H9 (cell line): ENCODE results near the gene HES6. TPM values are rescaled to one million over a fixed set of nuclear protein-coding genes. Genes with fewer than 3 reads are reported as not detected.

Experiments used
- DNase-seq: peaks from one replicate; pipeline ENCODE4 v3.0.0-alpha.2; 2017
- H2AFZ ChIP-seq: one replicate; pipeline ENCODE4 v1.6.1; 2013; ENCODE audit warnings: mild to moderate bottlenecking, low read length, control low read depth, moderate library complexity
- H2AK5ac ChIP-seq: 2 replicates; pipeline ENCODE4 v1.6.1; 2013; ENCODE audit warnings: low read length, control low read depth, mixed read lengths; ENCODE audit not compliant: insufficient read length
- H2BK120ac ChIP-seq: one replicate; pipeline ENCODE4 v1.6.1; 2013; ENCODE audit warnings: low read depth, mild to moderate bottlenecking, low read length, control low read depth, inconsistent platforms; ENCODE audit not compliant: poor library complexity, severe bottlenecking
- H2BK12ac ChIP-seq: 2 replicates; pipeline ENCODE4 v1.6.1; 2013; ENCODE audit warnings: low read length, control low read depth, mixed read lengths, low read depth; ENCODE audit not compliant: insufficient read length
- H2BK15ac ChIP-seq: 2 replicates; pipeline ENCODE4 v1.6.1; 2013; ENCODE audit warnings: low read depth, low read length, control low read depth
- H2BK20ac ChIP-seq: one replicate; pipeline ENCODE4 v1.6.1; 2013; ENCODE audit warnings: low read depth, mild to moderate bottlenecking, low read length, control low read depth, inconsistent platforms; ENCODE audit not compliant: poor library complexity, severe bottlenecking
- H2BK5ac ChIP-seq: 2 replicates; pipeline ENCODE4 v1.6.1; 2013; ENCODE audit warnings: low read length, control low read depth, mixed read lengths; ENCODE audit not compliant: insufficient read length
- H3K14ac ChIP-seq: 2 replicates; pipeline ENCODE4 v1.6.1; 2013; ENCODE audit warnings: low read length, control low read depth; ENCODE audit not compliant: insufficient read depth
- H3K18ac ChIP-seq: 2 replicates; pipeline ENCODE4 v1.6.1; 2013; ENCODE audit warnings: low read depth, mild to moderate bottlenecking, mixed read lengths, low read length, control low read depth; ENCODE audit not compliant: insufficient read length
- H3K23ac ChIP-seq: 2 replicates; pipeline ENCODE4 v1.6.1; 2013; ENCODE audit warnings: low read length, control low read depth, mixed read lengths, low read depth; ENCODE audit not compliant: insufficient read length
- H3K23me2 ChIP-seq: 2 replicates; pipeline ENCODE4 v1.6.1; 2013; ENCODE audit warnings: low read depth, mild to moderate bottlenecking, mixed read lengths, low read length, control low read depth; ENCODE audit not compliant: insufficient read length, poor library complexity, severe bottlenecking
- H3K27ac ChIP-seq: 2 replicates; pipeline ENCODE4 v1.5.1; 2013; ENCODE audit warnings: low read length, control low read depth, mixed read lengths, low read depth; ENCODE audit not compliant: insufficient read length
- H3K27me3 ChIP-seq: 2 replicates; pipeline ENCODE4 v1.6.1; 2013; ENCODE audit warnings: low read length, control low read depth, inconsistent platforms; ENCODE audit not compliant: insufficient read depth
- H3K4ac ChIP-seq: 2 replicates; pipeline ENCODE4 v1.6.1; 2013; ENCODE audit warnings: low read depth, mild to moderate bottlenecking, control low read depth, inconsistent platforms, low read length, moderate library complexity
- H3K4me1 ChIP-seq: 2 replicates; pipeline ENCODE4 v1.6.1; 2013; ENCODE audit warnings: low read length, control low read depth, inconsistent platforms; ENCODE audit not compliant: insufficient read depth
- H3K4me2 ChIP-seq: 2 replicates; pipeline ENCODE4 v1.6.1; 2013; ENCODE audit warnings: low read length, control low read depth, mixed read lengths; ENCODE audit not compliant: insufficient read length, insufficient read depth
- H3K56ac ChIP-seq: 2 replicates; pipeline ENCODE4 v1.6.1; 2013; ENCODE audit warnings: low read depth, mild to moderate bottlenecking, mixed read lengths, low read length, control low read depth; ENCODE audit not compliant: insufficient read length
- H3K79me1 ChIP-seq: 2 replicates; pipeline ENCODE4 v1.6.1; 2013; ENCODE audit warnings: low read depth, mild to moderate bottlenecking, moderate library complexity, low read length, control low read depth, inconsistent platforms; ENCODE audit not compliant: insufficient read depth, poor library complexity, severe bottlenecking
- H3K79me2 ChIP-seq: 2 replicates; pipeline ENCODE4 v1.6.1; 2013; ENCODE audit warnings: low read length, control low read depth, inconsistent platforms; ENCODE audit not compliant: insufficient read depth
- H3K9ac ChIP-seq: 2 replicates; pipeline ENCODE4 v1.6.1; 2013; ENCODE audit warnings: low read length, control low read depth, mixed read lengths; ENCODE audit not compliant: insufficient read length; ENCODE audit errors: extremely low read depth
- H3K9me3 ChIP-seq: one replicate; pipeline ENCODE4 v1.6.1; 2013; ENCODE audit warnings: low read depth, low read length, inconsistent platforms; ENCODE audit not compliant: control insufficient read depth
- H3T11ph ChIP-seq: one replicate; pipeline ENCODE4 v1.6.1; 2013; ENCODE audit warnings: mild to moderate bottlenecking, low read length, control low read depth, inconsistent platforms
- H4K20me1 ChIP-seq: one replicate; pipeline ENCODE4 v1.6.1; 2013; ENCODE audit not compliant: control insufficient read depth, insufficient read length, insufficient read depth
- H4K5ac ChIP-seq: 2 replicates; pipeline ENCODE4 v1.6.1; 2013; ENCODE audit warnings: low read depth, mild to moderate bottlenecking, mixed read lengths, low read length, control low read depth; ENCODE audit not compliant: insufficient read length
- H4K8ac ChIP-seq: replicated peaks from 2 replicates; pipeline ENCODE4 v1.6.1; 2013; ENCODE audit warnings: low read length, control low read depth, mixed read lengths, low read depth; ENCODE audit not compliant: insufficient read length
- H4K91ac ChIP-seq: 2 replicates; pipeline ENCODE4 v1.6.1; 2013; ENCODE audit warnings: low read depth, mild to moderate bottlenecking, moderate library complexity, mixed read lengths, low read length, control low read depth; ENCODE audit not compliant: insufficient read length
- H3K27ac Mint-ChIP-seq, 3 experiments: 2 replicates in 2 of 3; 3 replicates in 1 of 3; pipeline ENCODE4 v1.8.0; 2020 to 2021; ENCODE audit warnings: mixed read lengths in 3 of 3, mild to moderate bottlenecking in 1 of 3, moderate library complexity in 1 of 3
- H3K27me3 Mint-ChIP-seq: 2 replicates; pipeline ENCODE4 v1.8.0; 2021; ENCODE audit warnings: low read depth, mild to moderate bottlenecking, moderate library complexity, mixed read lengths
- H3K36me3 Mint-ChIP-seq, 3 experiments: 2 replicates in 2 of 3; 3 replicates in 1 of 3; pipeline ENCODE4 v1.8.0; 2020 to 2021; ENCODE audit warnings: low read depth in 3 of 3, mixed read lengths in 3 of 3; ENCODE audit not compliant: insufficient read depth in 1 of 3
- H3K4me1 Mint-ChIP-seq, 2 experiments: 2 replicates each; pipeline ENCODE4 v1.8.0; 2020; ENCODE audit warnings: mixed read lengths in 2 of 2
- H3K4me3 Mint-ChIP-seq, 2 experiments: 2 replicates in 1 of 2; 3 replicates in 1 of 2; pipeline ENCODE4 v1.8.0; 2020 to 2021; ENCODE audit warnings: mild to moderate bottlenecking in 2 of 2, mixed read lengths in 2 of 2, moderate library complexity in 1 of 2
- H3K9me3 Mint-ChIP-seq, 2 experiments: 2 replicates in 1 of 2; 3 replicates in 1 of 2; pipeline ENCODE4 v1.8.0; 2020; ENCODE audit warnings: mild to moderate bottlenecking in 2 of 2, mixed read lengths in 2 of 2, moderate library complexity in 1 of 2
- WGBS: extraction: QIAGEN DNeasy Blood & Tissue Kit; methylation state at CpG from one replicate; pipeline ENCODE4 v1.1.7; 2013; ENCODE audit warnings: missing lambda C conversion rate, low lambda C conversion rate, mixed read lengths; ENCODE audit not compliant: insufficient read length; ENCODE audit errors: extremely low coverage; 5-methylcytosine and 5-hydroxymethylcytosine counted together
- total RNA-seq: library from RNA; stranded (reverse); gene quantifications from 2 replicates; pipeline ENCODE4 v1.2.1, GENCODE V29; 2021
- TF ChIP-seq, protein P1 (sequence below): fragments of 200-600 bp; sonication (generic); conservative IDR thresholded peaks from 3 replicates; pipeline ENCODE4 v1.8.0; 2021; ENCODE audit warnings: antibody characterized with exemption, mild to moderate bottlenecking

HES6 gene
- total RNA-seq, 1 experiment from 2014 or later, result 27.1 TPM

DNA sequence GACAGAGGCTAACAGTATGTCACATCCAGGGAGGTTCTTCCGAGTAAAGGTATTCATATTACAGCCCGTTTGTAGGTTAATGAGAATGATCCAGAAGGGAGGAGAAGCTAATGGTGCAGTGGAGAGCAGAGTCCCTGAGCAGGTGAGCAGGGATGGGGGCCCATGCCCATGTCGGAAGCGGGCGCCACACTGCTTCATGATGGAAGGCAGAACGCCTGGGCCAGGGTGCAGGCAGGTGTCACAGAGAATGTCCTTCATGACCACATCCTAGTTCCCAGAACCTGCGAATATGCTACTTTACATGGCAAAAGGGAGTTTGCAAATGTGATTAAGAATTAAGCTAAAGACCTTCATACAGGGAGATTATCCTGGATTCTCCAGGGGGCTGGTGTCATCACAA, 4.0 kb downstream of the HES6 start:
- no peak overlapping the region for H4K5ac ChIP-seq
- no peak overlapping the region for H2BK15ac ChIP-seq
- H3K4me2 ChIP-seq, result no peak overlapping the region
- H3K18ac ChIP-seq, result no peak overlapping the region
- no peak overlapping the region for H2AFZ ChIP-seq
- H3K79me1 ChIP-seq, result no peaks in the 10 kb centered on the region
- Mint-ChIP-seq H3K4me3 (no peak overlapping the region), H3K36me3 (peaks cover 0 to 5% (median 3%) of the 10 kb centered on the region in 3 experiments; a peak in 4 of 7 replicates), H3K4me1 (no peaks in the 10 kb centered on the region; a peak in 1 of 4 replicates), H3K27me3 (peaks cover 72% of the 10 kb centered on the region), H3K27ac (no peak overlapping the region), H3K9me3 (peaks cover 0 to 2% of the 10 kb centered on the region in 2 experiments; a peak in 4 of 5 replicates)
- TF ChIP-seq, protein P1, sequence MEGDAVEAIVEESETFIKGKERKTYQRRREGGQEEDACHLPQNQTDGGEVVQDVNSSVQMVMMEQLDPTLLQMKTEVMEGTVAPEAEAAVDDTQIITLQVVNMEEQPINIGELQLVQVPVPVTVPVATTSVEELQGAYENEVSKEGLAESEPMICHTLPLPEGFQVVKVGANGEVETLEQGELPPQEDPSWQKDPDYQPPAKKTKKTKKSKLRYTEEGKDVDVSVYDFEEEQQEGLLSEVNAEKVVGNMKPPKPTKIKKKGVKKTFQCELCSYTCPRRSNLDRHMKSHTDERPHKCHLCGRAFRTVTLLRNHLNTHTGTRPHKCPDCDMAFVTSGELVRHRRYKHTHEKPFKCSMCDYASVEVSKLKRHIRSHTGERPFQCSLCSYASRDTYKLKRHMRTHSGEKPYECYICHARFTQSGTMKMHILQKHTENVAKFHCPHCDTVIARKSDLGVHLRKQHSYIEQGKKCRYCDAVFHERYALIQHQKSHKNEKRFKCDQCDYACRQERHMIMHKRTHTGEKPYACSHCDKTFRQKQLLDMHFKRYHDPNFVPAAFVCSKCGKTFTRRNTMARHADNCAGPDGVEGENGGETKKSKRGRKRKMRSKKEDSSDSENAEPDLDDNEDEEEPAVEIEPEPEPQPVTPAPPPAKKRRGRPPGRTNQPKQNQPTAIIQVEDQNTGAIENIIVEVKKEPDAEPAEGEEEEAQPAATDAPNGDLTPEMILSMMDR, result no peak
- no peak overlapping the region for H4K8ac ChIP-seq
- H3K4ac ChIP-seq, result no peak overlapping the region
- no peak overlapping the region for H3K9ac ChIP-seq
- no peak overlapping the region for H3T11ph ChIP-seq
- H3K23me2 ChIP-seq, result peaks cover 9% of the 10 kb centered on the region
- no peak overlapping the region for H2AK5ac ChIP-seq
- H4K91ac ChIP-seq, result no peak overlapping the region
- H4K20me1 ChIP-seq, result no peaks in the 10 kb centered on the region
- H2BK120ac ChIP-seq, result no peak overlapping the region
- DNase-seq, result no peak
- no peak overlapping the region for H2BK12ac ChIP-seq
- H3K27me3 ChIP-seq, result peaks cover 18% of the 10 kb centered on the region; the same call in 1 of the 2 replicates
- no peak overlapping the region for H3K14ac ChIP-seq
- peaks cover 1% of the 10 kb centered on the region; the same call in 1 of the 2 replicates for H3K4me1 ChIP-seq
- no peaks in the 10 kb centered on the region for H3K9me3 ChIP-seq
- no peak overlapping the region for H2BK5ac ChIP-seq
- H3K79me2 ChIP-seq, result no peaks in the 10 kb centered on the region; the same call in 1 of the 2 replicates
- no peak overlapping the region for H3K27ac ChIP-seq
- no peak overlapping the region for H2BK20ac ChIP-seq
- WGBS, result no CpG with 5 or more reads among the region's 7 CpGs
- no peak overlapping the region for H3K23ac ChIP-seq
- H3K56ac ChIP-seq, result no peak overlapping the region
